ENCODE data around the gene NUMB.
A peak's percentile ranks its signal among the peaks of the same experiment; 100 is the strongest.

Gene NUMB

DNA sequence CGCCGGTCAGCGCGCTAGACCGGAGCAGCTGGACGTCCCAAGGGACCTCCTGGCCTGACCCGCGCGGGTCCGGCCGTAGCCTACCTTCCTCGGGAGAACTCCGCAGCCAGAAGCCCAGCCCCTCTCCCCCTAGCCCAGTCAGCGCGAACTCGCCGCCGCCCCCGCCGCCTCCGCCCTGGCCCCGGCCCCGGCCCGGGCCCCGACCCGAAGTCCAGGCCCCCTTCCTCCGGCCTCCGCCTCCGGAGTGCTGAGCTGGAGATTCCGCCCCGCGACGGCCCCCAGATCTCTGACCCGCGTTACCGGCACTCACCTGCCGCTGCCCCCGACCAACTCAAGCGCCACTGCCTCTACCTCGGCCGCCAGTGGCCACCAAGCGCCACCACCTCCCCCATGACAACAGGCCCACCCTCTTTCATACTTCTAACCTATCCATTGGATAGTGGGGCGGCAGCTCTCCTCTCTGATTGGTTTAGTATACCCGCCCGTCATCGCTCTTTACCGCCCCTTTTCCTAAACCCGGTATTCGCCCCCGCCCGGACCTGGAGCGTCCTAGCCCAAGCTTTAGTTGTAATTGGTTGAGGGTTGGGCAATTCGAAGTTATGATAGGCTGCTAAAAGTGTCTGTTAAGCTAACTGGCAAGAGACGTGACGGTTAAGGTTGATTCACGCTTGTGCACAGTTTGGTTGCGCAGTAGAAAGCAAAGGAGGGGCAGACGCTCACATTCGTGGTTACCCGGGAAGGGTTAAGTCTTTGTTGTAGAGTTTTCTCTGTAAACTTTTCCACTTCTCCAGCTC is at the start of gene NUMB:
NUMB (minus strand) TSS at position 364 of the 794 bp plus-strand sequence. CDS start 102,795 bp downstream, outside the sequence.
- peak; percentile 97 for DNase-seq

DNA sequence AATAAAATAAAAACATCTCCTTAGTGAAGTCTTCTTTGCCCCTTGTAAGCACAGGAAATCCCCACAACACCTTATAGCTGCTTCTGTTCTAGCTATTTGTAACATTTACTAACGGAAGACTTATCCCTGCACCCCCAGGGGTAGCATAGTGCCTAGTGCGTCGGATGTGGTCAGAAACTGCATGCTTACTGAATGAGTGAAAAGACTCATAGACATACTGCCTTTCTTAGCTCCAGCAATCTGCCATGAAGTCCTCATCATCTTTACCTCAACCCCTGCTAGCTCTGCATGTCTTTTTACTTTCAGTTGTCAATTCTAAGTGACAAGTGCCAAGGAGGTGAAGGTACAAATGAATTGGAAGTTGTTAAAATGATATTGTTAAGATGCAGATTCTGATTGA is 45.3 kb upstream of the NUMB start:
- DNase-seq, result no peak

- DNase-seq, result no peak
Observed at GRCh38 chr14:73502017-73502619, 43.8 kb upstream of the NUMB start.

- no peak for DNase-seq
Observed at GRCh38 chr14:73500360-73500759, 42.0 kb upstream of the NUMB start.

GRCh38 chr14:73494593-73494992 is 36.2 kb upstream of the NUMB start:
- DNase-seq, result no peak

- no peak for DNase-seq
Observed at GRCh38 chr14:73492670-73493069, 34.3 kb upstream of the NUMB start.

DNA sequence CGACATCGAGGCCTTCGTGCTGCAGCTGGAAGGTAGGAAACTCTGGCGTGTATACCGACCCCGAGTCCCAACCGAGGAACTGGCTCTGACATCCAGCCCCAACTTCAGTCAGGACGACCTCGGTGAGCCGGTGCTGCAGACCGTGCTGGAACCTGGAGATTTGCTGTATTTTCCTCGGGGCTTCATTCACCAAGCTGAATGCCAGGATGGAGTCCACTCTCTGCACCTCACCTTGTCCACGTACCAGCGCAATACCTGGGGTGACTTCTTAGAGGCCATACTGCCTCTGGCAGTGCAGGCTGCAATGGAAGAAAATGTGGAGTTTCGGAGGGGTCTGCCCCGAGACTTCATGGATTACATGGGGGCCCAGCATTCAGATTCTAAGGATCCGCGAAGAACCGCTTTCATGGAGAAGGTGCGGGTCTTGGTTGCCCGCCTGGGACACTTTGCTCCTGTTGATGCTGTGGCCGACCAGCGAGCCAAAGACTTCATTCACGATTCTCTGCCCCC is 33.8 kb upstream of the NUMB start:
- no peak for DNase-seq

GRCh38 chr14:73491256-73492042 is 33.1 kb upstream of the NUMB start:
- DNase-seq, result peak; percentile 40

DNA sequence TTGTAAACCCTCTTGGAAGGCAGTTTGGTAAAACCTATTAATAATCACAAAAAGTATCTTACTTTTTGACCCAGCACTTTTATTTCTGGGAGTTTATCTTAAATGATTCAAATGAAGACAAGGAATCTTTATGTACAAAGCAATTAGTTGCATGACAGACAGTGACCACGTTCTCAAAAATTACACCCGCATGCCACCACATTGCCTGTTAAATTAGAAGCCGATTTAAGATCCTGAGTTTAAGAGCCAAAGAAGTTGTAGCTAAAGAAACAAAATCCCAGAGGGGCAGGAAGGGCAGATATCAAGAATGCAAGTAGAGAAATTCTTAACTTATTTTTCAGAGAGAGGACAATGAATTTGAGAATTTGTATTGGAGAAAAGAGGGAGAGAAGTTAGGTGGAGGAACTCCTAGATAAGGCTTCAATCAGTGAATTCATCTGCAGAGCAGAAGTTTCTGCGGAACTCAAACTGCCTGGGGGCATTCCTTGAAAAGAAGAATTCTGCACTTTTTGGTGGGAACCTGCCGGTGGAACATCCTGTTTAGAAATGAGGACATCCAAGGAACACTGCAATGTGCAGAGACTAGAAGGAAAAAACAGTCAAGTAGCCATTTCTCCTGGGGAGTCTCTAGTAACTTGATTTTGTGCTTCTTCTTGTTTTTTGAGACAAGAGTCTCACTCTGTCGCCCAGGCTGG is 31.3 kb upstream of the NUMB start:
- DNase-seq, result no peak

DNA sequence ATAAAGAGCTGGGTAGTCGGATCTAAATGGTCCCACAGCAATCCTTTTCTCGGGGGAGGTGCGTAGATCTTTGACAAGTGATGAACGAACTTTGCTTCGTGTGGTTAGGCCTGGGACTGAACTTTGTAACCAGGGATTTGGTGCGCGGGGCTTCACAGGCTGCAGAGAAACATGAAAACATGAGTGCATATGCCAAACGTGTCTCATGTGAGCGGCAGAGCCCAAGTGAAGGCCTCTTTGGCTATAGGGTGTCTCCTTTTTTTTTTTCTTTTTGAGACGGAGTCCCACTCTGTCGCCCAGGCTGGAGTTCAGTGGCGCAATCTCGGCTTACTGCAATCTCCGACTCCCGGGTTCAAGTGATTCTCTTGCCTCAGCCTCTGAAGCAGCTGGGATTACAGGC is 20.3 kb upstream of the NUMB start:
- DNase-seq, result no peak

DNA sequence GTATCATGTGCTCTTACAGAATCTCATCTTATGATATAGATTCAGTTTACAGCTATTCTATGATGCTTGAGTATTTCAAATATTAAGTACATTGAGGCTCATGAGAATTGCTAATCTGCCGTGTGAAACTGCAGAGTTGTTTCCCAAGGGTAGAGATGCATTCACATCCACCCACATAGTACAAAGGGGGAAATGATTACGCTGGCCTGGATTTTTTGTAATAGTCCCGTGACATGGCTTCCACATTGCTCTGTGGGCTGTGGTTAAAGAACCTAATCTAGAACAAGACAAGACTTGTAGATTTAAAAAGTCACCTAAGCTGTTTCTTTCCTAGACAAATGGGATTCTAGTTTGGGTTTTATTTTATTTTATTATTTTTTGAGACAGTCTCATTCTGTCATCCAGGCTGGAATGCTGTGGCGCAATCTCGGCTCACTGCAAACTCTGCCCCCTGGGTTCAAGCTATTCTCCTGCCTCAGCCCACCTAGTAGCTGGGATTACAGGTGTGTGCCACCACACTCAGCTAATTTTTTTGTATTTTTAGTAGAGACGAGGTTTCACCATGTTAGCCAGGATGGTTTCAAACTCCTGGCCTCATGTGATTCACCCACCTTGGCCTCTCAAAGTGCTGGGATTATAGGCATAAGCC is 19.4 kb upstream of the NUMB start:
- no peak for DNase-seq

DNA sequence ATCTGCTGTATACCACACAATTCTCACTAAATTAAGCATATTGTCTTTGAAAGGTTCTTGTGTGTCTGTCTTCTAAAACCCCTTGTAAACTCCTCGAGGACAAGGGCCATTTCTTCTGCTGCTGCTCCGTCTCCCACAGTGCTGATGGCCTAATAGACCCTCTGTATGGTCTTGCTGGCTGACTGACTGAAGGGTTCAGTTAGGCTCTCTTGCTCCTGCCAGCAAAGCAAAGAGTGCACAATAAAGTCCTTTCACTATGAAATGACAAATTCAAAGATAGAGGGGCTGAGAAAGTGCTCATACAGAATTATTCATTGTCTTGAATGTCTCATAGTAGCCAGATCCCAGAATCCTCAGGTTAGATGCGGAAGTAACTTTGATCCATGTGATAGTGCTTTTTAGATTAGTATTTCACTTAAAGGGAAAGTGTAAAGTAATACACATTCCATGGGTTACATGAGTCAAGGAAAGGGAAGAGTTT is 18.1 kb upstream of the NUMB start:
- DNase-seq, result no peak

GRCh38 chr14:73474952-73475351 is 16.6 kb upstream of the NUMB start:
- no peak for DNase-seq

DNA sequence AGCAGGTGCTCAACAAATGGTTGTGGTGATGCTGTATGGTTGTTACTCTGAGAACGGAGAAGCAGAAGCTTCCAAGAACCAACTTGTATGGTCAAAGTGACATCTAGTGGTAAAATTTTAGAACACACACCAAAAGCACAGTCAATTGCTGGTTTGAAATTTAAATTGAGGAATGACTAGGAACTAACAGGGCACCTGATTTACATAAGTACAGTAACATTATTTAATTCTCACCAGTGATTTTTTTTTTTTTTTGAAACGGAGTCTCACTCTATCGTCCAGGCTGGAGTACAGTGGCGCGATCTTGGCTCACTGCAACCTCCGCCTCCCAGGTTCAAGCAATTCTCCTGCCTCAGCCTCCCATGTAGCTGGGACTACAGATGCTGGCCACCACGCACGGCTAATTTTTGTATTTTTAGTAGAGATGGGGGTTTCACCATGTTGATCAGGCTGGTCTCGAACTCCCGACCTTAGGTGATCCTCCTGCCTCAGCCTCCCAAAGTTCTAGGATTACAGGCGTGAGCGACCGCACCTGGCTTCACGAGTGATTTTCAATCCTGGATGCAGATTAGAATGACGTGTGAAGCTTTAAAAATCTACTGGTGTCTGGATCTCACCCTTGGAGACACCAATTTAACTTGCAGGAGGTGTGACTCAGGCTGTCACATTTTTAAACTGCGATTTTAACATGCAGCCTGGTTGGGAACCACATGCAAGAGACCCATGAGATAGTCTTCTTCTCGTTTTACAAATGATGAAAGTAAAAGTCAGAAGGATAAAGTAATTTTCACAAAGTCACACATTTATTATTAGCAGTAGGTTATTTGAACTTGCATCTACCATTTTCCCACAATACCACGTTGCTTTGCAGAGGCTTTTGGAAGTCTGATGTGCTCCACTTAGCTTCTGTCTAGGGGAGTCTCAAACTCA is 14.1 kb upstream of the NUMB start:
- no peak for DNase-seq

GRCh38 chr14:73471582-73472184 is 13.3 kb upstream of the NUMB start:
- DNase-seq, result no peak

DNA sequence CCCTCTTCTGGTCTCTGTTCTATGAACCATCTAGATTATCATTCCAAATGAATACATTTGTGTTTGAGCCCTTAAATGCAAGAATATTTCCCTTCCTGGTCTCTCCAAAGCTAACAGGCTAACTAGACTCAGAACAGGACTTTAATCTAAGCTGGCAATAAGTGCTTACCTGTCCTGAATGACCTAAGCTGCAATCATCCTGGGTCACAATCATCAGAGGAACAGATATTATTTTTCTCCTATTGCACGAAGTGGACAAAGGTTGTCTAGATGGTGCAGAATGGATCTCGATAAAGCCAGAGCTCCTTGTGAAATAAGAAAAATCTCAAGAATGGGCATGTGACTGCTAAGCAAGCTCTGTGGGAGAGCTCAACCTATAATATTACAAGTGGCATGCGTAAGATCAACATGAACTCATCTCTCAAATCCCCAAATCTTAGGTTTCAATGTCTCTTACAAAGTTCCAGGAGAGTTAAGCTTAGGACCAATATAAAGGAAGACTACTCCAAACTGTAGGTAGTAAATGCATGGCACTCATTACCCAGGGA is 10.6 kb upstream of the NUMB start:
- no peak for DNase-seq

DNA sequence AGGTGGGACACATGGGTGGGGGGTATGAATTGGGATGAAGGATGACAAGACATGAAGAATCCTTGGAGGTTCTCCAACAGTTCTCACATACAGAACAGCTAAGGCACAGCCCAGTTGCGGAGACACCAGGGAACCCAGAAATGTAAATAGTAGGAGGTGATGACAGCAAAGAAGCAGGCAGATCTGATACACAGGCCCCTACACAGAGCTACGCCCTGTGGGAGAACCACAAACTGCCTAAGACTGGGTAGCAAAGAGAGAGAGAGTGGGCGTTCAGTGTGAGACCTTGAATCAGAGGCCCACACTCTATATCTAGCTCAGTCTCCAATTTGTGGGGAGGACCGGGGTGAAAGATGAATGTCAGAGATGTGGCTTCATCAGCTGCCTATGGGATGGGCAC is 9.5 kb upstream of the NUMB start:
- DNase-seq, result no peak

DNA sequence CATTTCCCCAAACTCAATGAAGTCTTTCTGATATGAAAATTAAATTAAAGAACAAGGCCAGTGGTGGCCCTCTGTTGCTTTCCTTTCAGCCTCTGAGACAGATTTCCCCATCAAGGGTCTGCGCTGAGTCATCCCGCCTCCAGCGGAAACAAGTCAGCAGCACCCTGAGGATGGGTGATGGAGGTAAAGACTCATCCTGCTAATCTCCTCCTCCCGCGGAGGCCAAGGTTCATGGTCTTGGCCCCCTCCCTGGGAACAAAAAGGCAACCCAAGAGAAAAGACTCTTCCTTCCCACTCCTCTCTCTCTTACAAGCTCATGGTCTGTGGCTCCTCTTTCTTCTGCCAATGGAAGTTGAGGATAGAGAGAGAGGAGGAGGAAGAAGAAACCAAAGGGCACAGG is 9.0 kb upstream of the NUMB start:
- DNase-seq, result peak; percentile 36

GRCh38 chr14:73466861-73467260 is 8.5 kb upstream of the NUMB start:
- DNase-seq, result no peak

- no peak for DNase-seq
Observed at GRCh38 chr14:73465823-73466532, 7.6 kb upstream of the NUMB start.
